ENCODE measurements around the gene GLS.

Gene GLS

DNA sequence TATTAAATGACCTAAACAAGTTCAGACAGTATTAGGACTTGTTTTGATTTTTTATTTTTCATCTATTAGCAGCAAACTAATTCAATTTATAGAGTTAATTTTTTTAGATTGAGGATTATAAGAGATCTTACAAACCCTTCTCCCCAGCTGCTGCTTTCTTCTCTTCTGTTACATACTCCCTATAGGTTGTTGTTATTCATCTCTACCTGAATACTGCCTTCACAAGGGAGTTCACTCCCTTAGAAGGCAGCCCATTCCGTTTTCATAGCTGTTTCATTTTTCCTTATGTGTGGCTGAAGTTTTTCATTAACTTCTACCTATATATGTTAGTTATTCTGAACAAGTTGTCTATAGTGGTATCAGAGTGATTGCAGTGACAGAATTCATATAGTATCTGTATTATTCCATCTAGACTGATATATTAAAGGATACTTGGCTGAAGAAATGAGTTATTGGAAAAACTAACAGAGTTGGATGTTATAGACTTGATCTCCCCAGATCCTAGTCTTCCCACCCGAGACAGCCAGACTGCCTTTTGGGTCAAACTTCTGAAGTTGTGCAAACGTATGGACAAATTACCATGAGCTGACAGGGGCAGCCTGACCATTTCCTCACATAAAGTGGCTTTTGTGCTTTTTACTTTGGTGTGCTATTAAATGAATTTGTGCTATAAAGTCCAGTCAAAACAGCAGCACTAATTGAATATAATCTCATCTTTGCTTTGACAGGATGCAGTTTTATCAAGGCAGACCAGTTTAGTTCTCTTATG, 8.7 kb downstream of the GLS start:
- no peak for DNase-seq

GRCh38 chr2:190891372-190891771, 10.8 kb downstream of the GLS start:
- no peak for DNase-seq

DNA sequence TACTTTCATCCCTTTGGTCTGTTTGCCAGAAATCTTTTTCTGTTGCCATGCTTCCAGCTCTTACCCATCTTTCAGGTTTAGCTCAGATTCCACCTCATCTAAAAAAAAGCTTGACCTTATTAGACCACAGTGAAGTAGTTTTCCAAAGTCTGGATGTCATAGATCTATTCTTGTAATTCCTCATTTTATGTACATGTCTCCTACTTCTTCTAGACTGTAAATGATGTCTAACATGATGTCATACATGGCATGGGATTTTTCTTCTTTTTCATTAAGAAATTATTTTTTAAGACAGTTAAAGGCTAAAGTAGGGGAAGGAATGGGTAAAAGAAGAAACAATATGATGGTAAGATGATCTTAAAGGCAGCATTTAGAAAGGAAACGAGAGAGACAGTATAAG, 11.3 kb downstream of the GLS start:
- DNase-seq = no peak

- no peak for DNase-seq
These were observed 12.5 kb downstream of the GLS start for GRCh38 chr2:190893157-190893556.

DNA sequence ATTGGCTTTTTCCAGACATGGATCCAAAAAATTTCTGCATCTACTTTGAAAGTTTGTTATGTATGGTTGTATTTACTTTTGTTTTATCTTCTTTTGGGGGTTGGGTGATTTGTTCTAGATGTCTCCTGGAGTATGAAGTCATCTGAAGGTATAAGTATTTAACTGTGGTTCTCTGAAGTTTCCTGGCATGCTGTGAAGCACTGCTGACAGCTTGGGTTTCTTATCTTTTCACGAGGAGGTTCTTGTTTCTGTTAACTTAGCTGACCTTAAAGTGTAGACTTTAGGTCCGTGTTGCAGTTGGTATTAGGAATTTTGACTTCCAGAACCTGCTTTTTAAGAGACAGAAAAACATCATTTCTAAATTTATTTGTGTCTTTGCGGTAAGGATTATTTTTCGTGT, 15.9 kb downstream of the GLS start:
- DNase-seq = no peak

DNA sequence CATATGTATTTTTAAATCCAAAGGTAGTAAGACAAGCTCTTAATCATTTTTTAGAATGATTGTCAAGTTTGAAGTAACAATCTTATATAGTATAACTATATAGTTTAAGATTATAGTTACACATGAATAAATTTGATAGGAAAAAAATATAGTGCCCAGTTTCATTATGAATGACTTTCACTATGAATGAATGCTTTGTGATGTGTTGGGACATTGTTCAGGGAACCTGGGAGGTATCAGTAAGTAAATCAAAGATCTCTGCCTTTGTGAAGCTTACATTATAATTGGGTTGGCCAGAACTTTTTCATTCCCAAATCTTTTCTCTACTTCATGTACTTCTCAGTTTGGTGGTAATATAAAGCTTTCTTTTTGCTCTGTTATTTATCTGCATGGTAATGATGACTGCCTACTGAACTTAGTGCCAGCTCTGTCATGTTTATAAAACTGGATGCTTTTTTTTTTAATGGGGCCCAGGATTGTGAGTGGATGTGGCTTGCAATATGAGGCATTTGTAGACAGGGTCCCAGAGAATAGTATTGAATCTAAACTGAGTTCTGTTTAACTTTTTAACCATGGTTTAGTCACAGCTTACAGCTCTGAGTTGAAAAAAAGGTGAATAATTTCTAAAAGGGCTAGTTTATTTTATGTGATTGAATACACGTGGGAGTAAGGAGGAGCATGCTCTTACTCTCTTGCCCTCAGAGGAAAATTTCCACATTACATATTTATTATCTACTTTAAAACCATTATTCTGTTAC, 23.3 kb downstream of the GLS start:
- no peak for DNase-seq

DNA sequence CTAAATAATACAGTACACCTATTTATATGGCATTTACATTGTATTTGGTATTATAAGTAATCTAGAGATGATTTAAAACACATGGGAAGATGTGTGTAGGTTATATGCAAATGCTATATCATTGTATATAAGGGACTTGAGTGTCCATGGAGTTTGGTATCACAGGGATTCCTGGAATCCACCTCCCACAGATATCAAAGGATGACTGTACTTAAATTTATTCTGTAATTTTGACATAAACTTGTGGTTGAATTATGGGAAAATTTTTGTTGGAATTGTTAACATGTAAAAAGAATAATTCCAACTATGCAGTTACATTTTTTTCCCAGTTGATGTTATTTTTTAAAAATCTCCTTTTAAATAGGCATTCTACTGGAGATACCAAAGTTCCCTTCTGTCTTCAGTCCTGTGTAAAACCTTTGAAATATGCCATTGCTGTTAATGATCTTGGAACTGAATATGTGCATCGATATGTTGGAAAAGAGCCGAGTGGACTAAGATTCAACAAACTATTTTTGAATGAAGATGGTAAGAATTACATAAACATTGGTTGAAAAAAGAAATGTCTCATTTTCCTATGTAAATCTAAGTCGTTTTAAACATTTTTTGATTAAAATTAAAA, 24.1 kb downstream of the GLS start:
- DNase-seq = no peak

- DNase-seq = no peak
These were observed 27.9 kb downstream of the GLS start for GRCh38 chr2:190908532-190908931.

DNA sequence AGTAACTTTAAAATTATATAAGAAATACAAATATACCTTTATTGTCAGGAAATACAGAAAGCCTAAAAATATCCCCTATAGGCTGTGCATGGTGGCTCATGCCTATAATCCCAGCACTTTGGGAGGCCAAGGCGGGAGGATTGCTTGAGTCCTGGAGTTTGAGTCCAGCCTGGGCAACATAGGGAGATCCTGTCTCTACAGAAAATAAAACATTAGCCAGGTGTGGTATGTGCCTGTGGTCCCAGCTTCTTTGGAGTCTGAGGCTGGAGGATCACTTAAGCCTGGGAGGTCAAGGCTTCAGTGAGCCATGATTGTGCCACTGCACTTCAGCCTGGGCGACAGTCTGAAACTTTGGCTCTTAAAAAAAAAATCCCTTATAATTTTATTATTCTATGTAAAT, 29.1 kb downstream of the GLS start:
- peak; percentile 21 for DNase-seq

- DNase-seq = no peak
These were observed 29.9 kb downstream of the GLS start for GRCh38 chr2:190910341-190911136.

- DNase-seq = no peak
These were observed 31.2 kb downstream of the GLS start for GRCh38 chr2:190911813-190912212.

DNA sequence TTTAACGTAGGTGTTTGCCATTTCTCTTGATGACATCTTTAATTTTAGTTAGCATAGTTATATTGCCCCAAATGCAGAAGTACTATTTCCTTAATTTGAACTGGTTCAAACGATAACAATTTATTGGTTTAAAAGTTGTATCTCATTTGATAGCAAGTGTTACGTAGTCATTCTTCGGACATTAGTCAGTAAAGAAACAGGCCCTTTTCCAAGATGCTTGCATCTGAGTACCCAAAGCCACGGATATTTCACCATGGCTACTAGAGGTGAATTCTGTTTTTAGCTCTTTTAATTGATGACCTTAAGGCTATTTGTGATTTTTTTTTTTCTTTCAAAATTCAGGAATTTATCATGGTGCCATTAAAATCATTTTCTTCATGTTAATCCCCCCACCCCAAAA, 32.1 kb downstream of the GLS start:
- no peak for DNase-seq

- DNase-seq = no peak
These were observed 33.1 kb downstream of the GLS start for GRCh38 chr2:190913725-190914124.

DNA sequence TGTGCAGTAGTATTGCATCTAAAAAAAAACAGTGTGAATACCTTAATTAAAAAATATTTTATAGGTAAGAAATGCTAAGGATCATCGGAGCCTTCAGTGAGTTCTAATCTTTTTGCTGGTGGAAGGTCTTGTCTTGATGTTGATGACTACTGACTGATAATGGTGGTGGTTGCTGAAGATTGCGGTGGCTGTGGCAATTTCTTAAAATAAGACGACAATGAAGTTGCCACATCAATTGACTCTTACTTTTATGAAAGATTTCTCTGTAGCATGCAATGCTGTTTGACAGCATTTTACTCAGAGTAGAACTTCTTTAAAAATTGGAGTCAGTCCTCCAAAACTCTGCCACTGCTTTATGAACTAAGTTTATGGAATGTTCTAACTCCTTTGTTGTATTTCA, 36.2 kb downstream of the GLS start:
- no peak for DNase-seq

GRCh38 chr2:190920085-190920484, 39.5 kb downstream of the GLS start:
- no peak for DNase-seq

DNA sequence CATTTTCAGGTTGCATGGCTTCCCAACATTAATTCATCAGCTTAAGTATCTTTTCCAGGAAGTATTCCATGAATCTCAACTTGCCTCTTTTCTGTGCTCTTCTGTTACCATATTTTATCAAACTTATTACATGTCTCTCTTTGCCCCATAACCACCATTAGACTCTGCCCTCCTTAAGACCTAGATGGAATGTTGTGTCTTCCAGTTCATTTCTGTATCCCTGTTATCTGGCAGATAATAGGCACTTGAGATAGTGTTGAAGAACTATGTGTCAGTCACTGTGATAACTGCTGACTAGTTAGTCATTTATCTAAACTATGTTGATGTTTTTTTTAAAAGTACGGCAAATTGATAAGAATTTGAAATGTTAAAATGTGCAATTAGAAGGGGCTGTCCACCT, 41.8 kb downstream of the GLS start:
- DNase-seq = no peak

GRCh38 chr2:190927301-190927700, 46.7 kb downstream of the GLS start:
- no peak for DNase-seq

- no peak for DNase-seq
These were observed 49.3 kb downstream of the GLS start for GRCh38 chr2:190929919-190930318.

DNA sequence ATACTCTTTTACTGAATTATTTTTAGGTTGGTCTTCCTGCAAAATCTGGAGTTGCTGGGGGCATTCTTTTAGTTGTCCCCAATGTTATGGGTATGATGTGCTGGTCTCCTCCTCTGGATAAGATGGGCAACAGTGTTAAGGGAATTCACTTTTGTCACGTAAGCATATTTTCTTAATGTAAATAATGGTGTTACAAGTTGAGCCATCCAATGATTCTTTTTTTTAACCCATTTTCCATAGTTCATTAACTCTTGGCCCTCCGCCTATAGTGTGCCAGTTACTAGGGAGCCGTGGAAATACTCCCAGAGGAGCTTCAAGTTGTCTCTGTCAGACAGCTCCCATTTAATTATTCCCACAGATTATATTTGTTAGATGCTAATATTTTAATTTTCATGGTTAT, 49.8 kb downstream of the GLS start:
- no peak for DNase-seq

- no peak for DNase-seq
These were observed 51.9 kb downstream of the GLS start for GRCh38 chr2:190932514-190932913.

GRCh38 chr2:190933361-190933760, 52.7 kb downstream of the GLS start:
- DNase-seq = no peak

DNA sequence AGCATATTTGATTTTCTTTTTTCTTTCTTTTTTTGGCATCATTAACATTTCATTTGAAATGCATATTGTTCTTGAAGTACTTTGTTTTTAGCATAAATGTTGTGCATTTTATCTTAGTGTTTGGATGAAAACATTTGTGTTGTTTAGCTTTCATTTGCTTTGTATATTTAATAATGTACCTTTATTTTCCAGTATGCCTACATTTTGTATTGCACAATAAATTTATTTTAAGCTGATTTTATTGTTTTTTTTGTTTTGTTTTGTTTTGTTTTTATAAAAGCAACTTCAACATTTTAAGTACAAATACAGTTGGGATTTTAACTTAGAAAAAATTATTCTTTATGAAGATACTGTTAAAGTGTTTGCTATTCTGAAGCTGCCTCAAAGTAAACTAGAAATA, 54.4 kb downstream of the GLS start:
- no peak for DNase-seq

GRCh38 chr2:190938771-190939335, 58.2 kb downstream of the GLS start:
- no peak for DNase-seq
